VCaP (cell line): Measurements from ENCODE around the gene MSL2.
"Not testable (repeated sequence)": the region's sequence is repeated elsewhere in the genome, so short reads cannot be mapped to it uniquely, and the experiment has no call there.

Source experiments
- H3K27ac ChIP-seq: fragments of 450-650 bp; 2 replicates; pipeline ENCODE4 v1.5.1; 2017
- TF ChIP-seq, protein P1 (sequence below): fragments of 450-650 bp; conservative IDR thresholded peaks from 2 replicates; pipeline ENCODE4 v1.5.1; 2017; ENCODE audit warnings: mild to moderate bottlenecking, moderate library complexity

MSL2 gene

DNA sequence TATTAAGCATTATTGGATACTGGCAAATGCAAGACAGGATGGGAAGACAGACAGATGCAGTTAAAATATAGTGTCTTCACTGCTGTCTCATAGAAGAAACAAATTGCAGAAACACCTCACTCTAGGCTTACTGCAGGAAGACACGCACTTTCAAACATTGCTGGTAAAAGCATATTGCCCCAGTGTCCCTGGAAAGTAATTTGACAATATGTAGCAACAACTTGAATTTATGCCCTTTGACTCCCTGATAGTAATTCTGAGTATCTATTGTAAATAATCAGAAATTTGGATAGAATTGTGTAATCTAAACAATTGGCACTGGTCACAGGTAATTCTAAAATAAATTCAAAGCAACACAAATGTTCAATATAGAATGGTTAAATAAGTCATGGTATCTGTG lies 62.0 kb downstream of the MSL2 start:
- TF ChIP-seq, protein P1, sequence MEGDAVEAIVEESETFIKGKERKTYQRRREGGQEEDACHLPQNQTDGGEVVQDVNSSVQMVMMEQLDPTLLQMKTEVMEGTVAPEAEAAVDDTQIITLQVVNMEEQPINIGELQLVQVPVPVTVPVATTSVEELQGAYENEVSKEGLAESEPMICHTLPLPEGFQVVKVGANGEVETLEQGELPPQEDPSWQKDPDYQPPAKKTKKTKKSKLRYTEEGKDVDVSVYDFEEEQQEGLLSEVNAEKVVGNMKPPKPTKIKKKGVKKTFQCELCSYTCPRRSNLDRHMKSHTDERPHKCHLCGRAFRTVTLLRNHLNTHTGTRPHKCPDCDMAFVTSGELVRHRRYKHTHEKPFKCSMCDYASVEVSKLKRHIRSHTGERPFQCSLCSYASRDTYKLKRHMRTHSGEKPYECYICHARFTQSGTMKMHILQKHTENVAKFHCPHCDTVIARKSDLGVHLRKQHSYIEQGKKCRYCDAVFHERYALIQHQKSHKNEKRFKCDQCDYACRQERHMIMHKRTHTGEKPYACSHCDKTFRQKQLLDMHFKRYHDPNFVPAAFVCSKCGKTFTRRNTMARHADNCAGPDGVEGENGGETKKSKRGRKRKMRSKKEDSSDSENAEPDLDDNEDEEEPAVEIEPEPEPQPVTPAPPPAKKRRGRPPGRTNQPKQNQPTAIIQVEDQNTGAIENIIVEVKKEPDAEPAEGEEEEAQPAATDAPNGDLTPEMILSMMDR, result no peak
- H3K27ac ChIP-seq, result no peak overlapping the region

GRCh38 chr3:136131647-136132046 lies 64.5 kb downstream of the MSL2 start:
- not testable (repeated sequence) for H3K27ac ChIP-seq

- TF ChIP-seq, protein P1, result no peak
- no peak overlapping the region for H3K27ac ChIP-seq
Observed at GRCh38 chr3:136122006-136122405, 74.1 kb downstream of the MSL2 start.

- TF ChIP-seq, protein P1, result no peak
- no peak overlapping the region for H3K27ac ChIP-seq
Observed at GRCh38 chr3:136120373-136121348, 75.5 kb downstream of the MSL2 start.

GRCh38 chr3:136119783-136120182 lies 76.4 kb downstream of the MSL2 start:
- H3K27ac ChIP-seq, result not testable (repeated sequence)

- H3K27ac ChIP-seq, result not testable (repeated sequence)
Observed at GRCh38 chr3:136119332-136119731, 76.8 kb downstream of the MSL2 start.

GRCh38 chr3:136114421-136114820 lies 81.7 kb downstream of the MSL2 start:
- TF ChIP-seq, protein P1, result no peak
- H3K27ac ChIP-seq, result no peak overlapping the region

GRCh38 chr3:136110481-136110880 lies 85.7 kb downstream of the MSL2 start:
- H3K27ac ChIP-seq, result no peak overlapping the region
- TF ChIP-seq, protein P1, result no peak

DNA sequence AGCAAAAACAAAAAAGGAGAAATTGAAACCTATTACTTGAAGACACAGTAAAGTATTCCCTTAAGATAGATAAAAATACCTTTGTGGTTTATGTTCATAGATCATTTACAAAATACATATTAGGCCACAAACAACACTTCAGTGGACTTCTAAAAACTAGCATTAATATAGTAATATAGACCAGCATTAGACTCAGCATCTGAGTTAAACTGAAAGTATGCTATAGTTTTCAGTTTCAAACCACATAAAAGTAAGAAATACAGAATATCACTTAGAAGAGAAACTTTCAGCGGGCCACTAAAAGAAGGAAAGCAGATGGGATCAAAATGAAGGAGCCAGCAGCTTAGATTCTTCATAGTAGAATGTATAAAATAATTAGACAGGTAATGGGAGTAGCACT lies 86.6 kb downstream of the MSL2 start:
- H3K27ac ChIP-seq, result no peak overlapping the region
- TF ChIP-seq, protein P1, result no peak
